Fibroblast of mammary gland (primary cell): ENCODE data around the gene FHIT.

Source experiments
- DNase-seq: peaks from one replicate; pipeline ENCODE4 v3.0.0-alpha.2; 2010; ENCODE audit warnings: low read depth
- H3K4me3 ChIP-seq: 2 replicates; pipeline ENCODE4 v1.5.1; 2011; ENCODE audit warnings: low read depth, mild to moderate bottlenecking, low read length, moderate library complexity; ENCODE audit not compliant: control insufficient read depth
- TF ChIP-seq, protein P1 (sequence below): conservative IDR thresholded peaks from 2 replicates; pipeline ENCODE4 v1.5.1; 2011; ENCODE audit warnings: low read depth, low read length, inconsistent platforms; ENCODE audit not compliant: control insufficient read depth, insufficient read depth

Gene FHIT

DNA sequence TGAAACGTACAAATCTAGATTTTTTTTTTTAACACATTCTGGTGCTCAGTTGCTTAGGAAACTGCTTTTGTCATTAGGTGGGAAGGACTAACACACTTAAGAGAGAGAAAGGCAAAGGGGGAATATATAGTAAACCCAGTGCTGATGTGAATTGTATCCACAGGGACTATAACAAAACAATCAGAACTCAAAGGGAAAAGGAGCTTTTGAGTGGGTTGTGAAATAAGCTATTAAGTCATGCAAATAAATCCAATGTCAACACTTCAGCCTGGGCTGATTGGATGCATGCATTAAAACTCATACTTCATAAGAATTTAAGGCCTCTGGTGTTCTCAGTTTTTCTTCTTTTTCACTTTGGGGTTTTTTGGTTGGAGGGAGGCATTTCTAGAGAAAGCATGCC lies 628.9 kb downstream of the FHIT start:
- TF ChIP-seq, protein P1, sequence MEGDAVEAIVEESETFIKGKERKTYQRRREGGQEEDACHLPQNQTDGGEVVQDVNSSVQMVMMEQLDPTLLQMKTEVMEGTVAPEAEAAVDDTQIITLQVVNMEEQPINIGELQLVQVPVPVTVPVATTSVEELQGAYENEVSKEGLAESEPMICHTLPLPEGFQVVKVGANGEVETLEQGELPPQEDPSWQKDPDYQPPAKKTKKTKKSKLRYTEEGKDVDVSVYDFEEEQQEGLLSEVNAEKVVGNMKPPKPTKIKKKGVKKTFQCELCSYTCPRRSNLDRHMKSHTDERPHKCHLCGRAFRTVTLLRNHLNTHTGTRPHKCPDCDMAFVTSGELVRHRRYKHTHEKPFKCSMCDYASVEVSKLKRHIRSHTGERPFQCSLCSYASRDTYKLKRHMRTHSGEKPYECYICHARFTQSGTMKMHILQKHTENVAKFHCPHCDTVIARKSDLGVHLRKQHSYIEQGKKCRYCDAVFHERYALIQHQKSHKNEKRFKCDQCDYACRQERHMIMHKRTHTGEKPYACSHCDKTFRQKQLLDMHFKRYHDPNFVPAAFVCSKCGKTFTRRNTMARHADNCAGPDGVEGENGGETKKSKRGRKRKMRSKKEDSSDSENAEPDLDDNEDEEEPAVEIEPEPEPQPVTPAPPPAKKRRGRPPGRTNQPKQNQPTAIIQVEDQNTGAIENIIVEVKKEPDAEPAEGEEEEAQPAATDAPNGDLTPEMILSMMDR: no peak
- peak; percentile 46 for DNase-seq
- H3K4me3 ChIP-seq: no peak overlapping the region

DNA sequence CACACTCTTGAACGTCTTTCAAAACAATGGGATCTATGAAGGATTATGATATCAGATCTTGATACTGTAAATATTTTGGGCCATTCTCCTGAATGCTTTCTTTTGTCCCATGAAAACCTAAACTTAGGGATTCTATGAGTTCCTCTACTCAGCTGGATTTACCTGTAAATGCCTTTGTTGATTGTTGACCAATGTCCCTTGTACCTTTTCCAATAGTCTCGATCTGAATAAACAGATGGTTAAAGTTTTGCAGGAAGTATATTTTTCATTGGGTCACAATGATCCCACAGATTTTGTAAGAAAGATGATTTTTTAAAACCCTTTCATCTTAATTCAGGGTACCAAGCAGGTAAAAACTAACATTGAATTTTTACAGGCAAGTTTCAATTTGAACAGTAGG lies 634.1 kb downstream of the FHIT start:
- TF ChIP-seq, protein P1: no peak
- DNase-seq: no peak
- no peak overlapping the region for H3K4me3 ChIP-seq

DNA sequence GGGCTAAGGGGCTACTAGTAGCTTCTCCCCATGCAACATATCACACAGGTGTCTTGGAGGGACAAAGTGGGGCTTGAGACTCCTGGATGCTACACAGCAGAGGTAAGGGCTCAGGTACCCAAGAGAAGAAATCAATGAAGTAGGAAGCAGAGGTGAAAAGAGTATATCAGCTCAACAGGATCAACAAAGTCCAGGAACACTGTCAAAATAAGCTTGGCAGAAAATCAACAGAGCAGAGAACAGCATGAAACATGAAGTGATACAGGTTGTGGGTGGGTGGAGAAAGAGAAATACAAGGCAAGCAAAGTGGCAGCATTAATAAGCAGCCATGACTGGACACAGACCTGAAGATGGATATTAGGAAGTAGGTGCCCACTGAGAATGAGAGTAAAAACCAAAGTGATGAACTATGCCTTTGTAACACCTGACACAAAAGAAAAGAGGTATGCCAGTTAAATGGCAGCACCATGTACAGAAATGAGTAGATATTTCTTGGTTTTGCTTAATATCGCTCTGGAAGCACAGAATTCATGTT lies 637.4 kb downstream of the FHIT start:
- H3K4me3 ChIP-seq: no peak overlapping the region
- DNase-seq: no peak
- TF ChIP-seq, protein P1: no peak

DNA sequence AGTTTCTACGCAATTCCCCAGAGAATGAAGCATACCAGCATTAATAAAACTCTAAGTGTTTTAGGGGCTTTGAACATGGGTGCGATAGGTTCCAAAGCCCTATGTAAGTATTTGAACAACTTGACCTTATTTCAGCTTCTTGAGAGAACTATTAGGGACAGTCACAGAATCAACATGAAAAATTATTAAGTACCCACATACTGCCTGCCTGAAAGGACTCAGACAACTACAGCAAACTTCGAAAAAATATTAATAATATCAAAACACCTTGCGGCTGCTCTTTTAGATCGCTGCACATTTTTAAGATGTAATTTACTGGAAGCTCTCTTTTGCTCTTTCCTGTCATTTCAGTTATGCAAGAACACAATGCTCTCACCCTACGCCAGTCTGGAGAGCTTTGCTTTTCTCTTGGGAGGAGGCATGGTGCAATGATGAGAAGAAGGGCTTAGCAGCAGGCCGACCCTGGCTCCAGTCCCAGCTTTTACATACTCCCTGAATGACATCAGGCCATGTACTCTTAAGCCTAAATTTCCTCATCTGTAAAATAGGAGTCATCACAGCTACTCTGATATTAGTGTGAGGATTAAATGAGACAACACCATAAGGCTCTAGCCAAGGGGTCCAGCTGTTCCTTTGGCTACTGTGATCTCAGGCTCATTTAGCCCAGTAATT lies 640.7 kb downstream of the FHIT start:
- DNase-seq: peak; percentile 96
- no peak overlapping the region for H3K4me3 ChIP-seq
- TF ChIP-seq, protein P1: no peak

DNA sequence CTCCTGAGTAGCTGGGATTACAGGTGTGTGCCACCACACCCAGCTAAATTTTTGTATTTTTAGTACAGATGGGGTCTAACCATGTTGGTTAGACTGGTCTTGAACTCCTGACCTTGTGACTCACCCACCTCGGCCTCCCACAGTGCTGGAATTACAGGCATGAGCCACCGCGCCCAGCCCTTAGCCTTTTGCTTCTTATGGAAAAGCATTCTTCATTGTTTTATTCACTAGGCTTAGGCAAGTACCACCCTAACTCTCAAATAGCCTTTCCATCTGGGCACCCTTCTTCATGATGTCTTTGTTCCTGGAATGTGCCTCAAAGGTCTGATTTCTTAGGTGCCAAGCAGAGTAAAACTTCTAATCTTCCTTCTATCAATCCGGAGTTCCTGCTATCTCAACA lies 641.8 kb downstream of the FHIT start:
- no peak overlapping the region for H3K4me3 ChIP-seq
- peak; percentile 20 for DNase-seq
- TF ChIP-seq, protein P1: no peak

DNA sequence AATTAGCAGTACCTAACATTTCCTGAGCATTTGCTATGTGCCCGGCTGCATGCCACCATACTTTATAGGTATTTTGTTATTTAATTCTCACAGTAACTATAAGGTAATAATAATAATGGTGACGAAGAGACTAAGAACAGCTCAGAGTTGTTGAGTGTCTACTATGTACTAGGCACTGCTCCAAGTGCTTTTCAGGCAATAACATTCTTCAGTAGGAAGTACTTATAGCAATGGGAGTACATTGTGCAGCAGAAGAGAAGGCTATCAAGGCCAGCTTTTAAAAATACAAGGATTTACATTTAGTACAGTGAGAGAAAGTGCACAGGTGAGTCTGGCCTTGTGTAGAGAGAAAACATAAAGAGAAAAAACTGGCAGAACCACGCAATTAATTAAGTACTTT lies 647.4 kb downstream of the FHIT start:
- TF ChIP-seq, protein P1: no peak
- H3K4me3 ChIP-seq: no peak overlapping the region
- no peak for DNase-seq
